DOHH2 (cell line): ENCODE results near the gene PATJ.

Experiments
- H3F3A ChIP-seq: fragments of 200-600 bp; sonication (generic), shearing (Covaris generic); 2 replicates; pipeline ENCODE4 v1.6.0; 2016; ENCODE audit warnings: antibody characterized with exemption, mild to moderate bottlenecking; ENCODE audit not compliant: control insufficient read depth, insufficient read depth
- H3K27ac ChIP-seq: fragments of 200-600 bp; sonication (generic); 2 replicates; pipeline ENCODE4 v1.5.1; 2014; ENCODE audit warnings: low read depth, mild to moderate bottlenecking, low read length, moderate library complexity
- H3K27me3 ChIP-seq: fragments of 200-600 bp; sonication (generic); 2 replicates; pipeline ENCODE4 v1.6.1; 2014; ENCODE audit warnings: mild to moderate bottlenecking, low read length, mixed read lengths; ENCODE audit not compliant: control insufficient read depth
- H3K36me3 ChIP-seq: fragments of 200-600 bp; sonication (generic); 2 replicates; pipeline ENCODE4 v1.6.1; 2014; ENCODE audit warnings: mild to moderate bottlenecking, low read length, moderate library complexity, mixed read lengths; ENCODE audit not compliant: control insufficient read depth
- H3K4me1 ChIP-seq: fragments of 200-600 bp; sonication (generic); 2 replicates; pipeline ENCODE4 v1.6.1; 2014; ENCODE audit warnings: mild to moderate bottlenecking, low read length, mixed read lengths; ENCODE audit not compliant: control insufficient read depth
- H3K4me2 ChIP-seq: fragments of 200-600 bp; sonication (generic); 2 replicates; pipeline ENCODE4 v1.6.0; 2014; ENCODE audit warnings: mild to moderate bottlenecking, low read length, moderate library complexity
- H3K4me3 ChIP-seq: fragments of 200-600 bp; sonication (generic); 2 replicates; pipeline ENCODE4 v1.5.1; 2014; ENCODE audit warnings: mild to moderate bottlenecking, low read length, mixed read lengths
- H3K79me2 ChIP-seq: fragments of 200-600 bp; sonication (generic); 2 replicates; pipeline ENCODE4 v1.6.1; 2014; ENCODE audit warnings: mild to moderate bottlenecking, low read length, mixed read lengths; ENCODE audit not compliant: control insufficient read depth
- H3K9me2 ChIP-seq: fragments of 200-600 bp; sonication (generic); replicated peaks from 2 replicates; pipeline ENCODE4 v1.6.1; 2014; ENCODE audit warnings: mild to moderate bottlenecking, low read length, mixed read lengths; ENCODE audit not compliant: control insufficient read depth
- H3K9me3 ChIP-seq: fragments of 200-600 bp; sonication (generic); 2 replicates; pipeline ENCODE4 v1.6.1; 2014; ENCODE audit warnings: antibody characterized with exemption, low read length, mixed read lengths; ENCODE audit not compliant: control insufficient read depth, insufficient read depth
- H4K20me1 ChIP-seq: fragments of 200-600 bp; sonication (generic); 2 replicates; pipeline ENCODE4 v1.6.0; 2014; ENCODE audit warnings: low read depth, mild to moderate bottlenecking, antibody characterized with exemption, low read length, moderate library complexity; ENCODE audit not compliant: control insufficient read depth, insufficient read depth
- EZH2phosphoT487 ChIP-seq: fragments of 200-600 bp; sonication (generic); IDR thresholded peaks from 2 replicates; pipeline ENCODE4 v1.6.1; 2017; ENCODE audit warnings: borderline replicate concordance, mild to moderate bottlenecking, antibody characterized with exemption, low read length, moderate library complexity, mixed read lengths
- TF ChIP-seq, protein P1 (sequence below): fragments of 200-600 bp; sonication (generic); IDR thresholded peaks from one replicate; pipeline ENCODE4 v1.5.1; 2014; ENCODE audit warnings: antibody characterized with exemption, mild to moderate bottlenecking, low read depth, low read length; ENCODE audit not compliant: poor library complexity, severe bottlenecking

PATJ gene

DNA sequence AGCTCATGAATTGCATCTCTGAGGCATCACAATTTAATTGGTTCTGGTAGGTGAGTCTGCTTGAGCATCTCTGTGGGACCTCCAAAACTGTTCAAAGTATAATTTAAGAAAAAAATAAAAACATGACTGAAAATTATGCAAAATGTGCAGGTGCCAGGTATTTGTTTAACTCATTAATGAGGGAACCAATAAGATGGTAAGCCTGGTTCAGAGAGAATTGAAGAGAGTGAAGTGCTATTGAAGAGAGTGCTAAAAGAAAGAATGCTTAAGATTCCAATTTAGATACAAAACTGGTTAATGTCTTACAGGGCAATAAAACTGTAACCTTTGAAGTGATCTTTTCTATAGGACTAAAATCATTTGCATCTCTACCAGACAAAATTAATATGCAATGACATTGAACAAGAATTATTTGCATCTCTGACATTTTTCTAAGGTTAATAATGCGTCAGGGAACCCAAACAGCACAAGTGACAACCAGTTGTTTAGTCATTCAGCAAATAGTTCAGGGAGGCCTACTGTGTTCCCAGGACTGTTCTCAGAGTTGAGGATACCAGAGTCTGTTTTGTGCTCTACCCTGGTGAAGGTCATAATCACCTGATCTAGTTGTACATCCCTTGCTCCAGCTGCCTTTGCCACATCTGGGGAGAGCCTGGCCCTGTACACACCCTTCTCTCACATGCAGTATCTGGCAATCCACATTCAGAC is 183.5 kb downstream of the PATJ start:
- H3K4me1 ChIP-seq: no peaks in the 10 kb centered on the region
- H3K4me2 ChIP-seq: no peak overlapping the region
- no peaks in the 10 kb centered on the region for H3K36me3 ChIP-seq
- H3K27ac ChIP-seq: no peak overlapping the region
- no peaks in the 10 kb centered on the region for H3K9me3 ChIP-seq
- no peaks in the 10 kb centered on the region for H4K20me1 ChIP-seq
- no peaks in the 10 kb centered on the region for H3K9me2 ChIP-seq
- no peaks in the 10 kb centered on the region for H3K27me3 ChIP-seq
- H3F3A ChIP-seq: no peaks in the 10 kb centered on the region
- no peak overlapping the region for H3K4me3 ChIP-seq
- no peaks in the 10 kb centered on the region for H3K79me2 ChIP-seq
- TF ChIP-seq, protein P1, sequence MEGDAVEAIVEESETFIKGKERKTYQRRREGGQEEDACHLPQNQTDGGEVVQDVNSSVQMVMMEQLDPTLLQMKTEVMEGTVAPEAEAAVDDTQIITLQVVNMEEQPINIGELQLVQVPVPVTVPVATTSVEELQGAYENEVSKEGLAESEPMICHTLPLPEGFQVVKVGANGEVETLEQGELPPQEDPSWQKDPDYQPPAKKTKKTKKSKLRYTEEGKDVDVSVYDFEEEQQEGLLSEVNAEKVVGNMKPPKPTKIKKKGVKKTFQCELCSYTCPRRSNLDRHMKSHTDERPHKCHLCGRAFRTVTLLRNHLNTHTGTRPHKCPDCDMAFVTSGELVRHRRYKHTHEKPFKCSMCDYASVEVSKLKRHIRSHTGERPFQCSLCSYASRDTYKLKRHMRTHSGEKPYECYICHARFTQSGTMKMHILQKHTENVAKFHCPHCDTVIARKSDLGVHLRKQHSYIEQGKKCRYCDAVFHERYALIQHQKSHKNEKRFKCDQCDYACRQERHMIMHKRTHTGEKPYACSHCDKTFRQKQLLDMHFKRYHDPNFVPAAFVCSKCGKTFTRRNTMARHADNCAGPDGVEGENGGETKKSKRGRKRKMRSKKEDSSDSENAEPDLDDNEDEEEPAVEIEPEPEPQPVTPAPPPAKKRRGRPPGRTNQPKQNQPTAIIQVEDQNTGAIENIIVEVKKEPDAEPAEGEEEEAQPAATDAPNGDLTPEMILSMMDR: no peak
- TF ChIP-seq EZH2phosphoT487: no peak

GRCh38 chr1:61926597-61926996 is 184.3 kb downstream of the PATJ start:
- Histone ChIP-seq H4K20me1 (no peaks in the 10 kb centered on the region), H3K4me3 (no peak overlapping the region), H3F3A (no peaks in the 10 kb centered on the region), H3K4me2 (no peak overlapping the region), H3K27me3 (no peaks in the 10 kb centered on the region), H3K9me2 (no peaks in the 10 kb centered on the region), H3K79me2 (no peaks in the 10 kb centered on the region), H3K27ac (no peak overlapping the region), H3K4me1 (no peaks in the 10 kb centered on the region), H3K36me3 (no peaks in the 10 kb centered on the region), H3K9me3 (no peaks in the 10 kb centered on the region)
- TF ChIP-seq EZH2phosphoT487: no peak
- TF ChIP-seq, protein P1: no peak

DNA sequence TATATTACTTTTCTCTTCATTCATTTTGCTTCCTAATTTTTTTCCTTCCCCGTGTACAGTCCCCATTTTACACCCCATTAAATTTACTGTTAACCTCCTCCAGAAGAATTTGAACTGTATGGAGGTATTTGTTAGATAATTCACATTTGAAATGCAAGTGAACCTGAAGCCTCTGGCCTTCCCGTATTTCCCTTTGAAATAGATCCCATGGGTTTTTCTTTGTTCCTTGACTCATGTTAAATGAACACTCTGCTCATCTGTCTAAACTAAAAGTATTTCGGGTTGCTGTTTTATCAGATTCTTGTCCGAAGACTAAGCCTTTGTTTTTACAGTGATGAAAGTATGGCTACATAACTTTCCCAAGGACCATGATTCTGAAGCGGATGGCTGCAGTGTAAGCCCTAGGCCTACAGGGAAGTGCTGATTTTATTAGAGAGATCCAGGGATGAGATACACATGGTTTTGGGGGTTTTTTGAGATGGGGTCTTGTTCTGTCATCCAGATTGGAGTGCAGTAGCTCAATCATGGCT is 187.9 kb downstream of the PATJ start:
- H3K79me2 ChIP-seq: no peaks in the 10 kb centered on the region
- H3K27ac ChIP-seq: no peak overlapping the region
- no peaks in the 10 kb centered on the region for H3K27me3 ChIP-seq
- no peaks in the 10 kb centered on the region for H4K20me1 ChIP-seq
- H3K9me3 ChIP-seq: no peaks in the 10 kb centered on the region
- no peaks in the 10 kb centered on the region for H3K36me3 ChIP-seq
- H3K9me2 ChIP-seq: no peaks in the 10 kb centered on the region
- TF ChIP-seq EZH2phosphoT487: no peak
- TF ChIP-seq, protein P1: no peak
- no peak overlapping the region for H3K4me2 ChIP-seq
- no peaks in the 10 kb centered on the region for H3K4me1 ChIP-seq
- H3F3A ChIP-seq: no peaks in the 10 kb centered on the region
- no peak overlapping the region for H3K4me3 ChIP-seq
